NT2/D1 (cell line): ENCODE data around the gene LGI4.

Experiments
- DNase-seq: peaks from one replicate; pipeline ENCODE4 v3.0.0-alpha.2; 2011; ENCODE audit warnings: low read depth, low spot score
- H3K27me3 ChIP-seq: 2 replicates; pipeline ENCODE4 v1.6.0; 2011; ENCODE audit warnings: mild to moderate bottlenecking; ENCODE audit not compliant: insufficient read length, insufficient read depth
- H3K36me3 ChIP-seq: 2 replicates; pipeline ENCODE4 v1.6.1; 2011; ENCODE audit warnings: mild to moderate bottlenecking, low read length, mixed read lengths; ENCODE audit not compliant: insufficient read depth, insufficient read length
- H3K4me1 ChIP-seq: 2 replicates; pipeline ENCODE4 v1.5.1; 2011; ENCODE audit not compliant: insufficient read depth, insufficient read length
- H3K4me3 ChIP-seq: 2 replicates; pipeline ENCODE4 v1.5.1; 2011; ENCODE audit warnings: low read depth; ENCODE audit not compliant: insufficient read length
- H3K9ac ChIP-seq: 2 replicates; pipeline ENCODE4 v1.6.0; 2011; ENCODE audit warnings: low read depth; ENCODE audit not compliant: insufficient read length
- H3K9me3 ChIP-seq: 2 replicates; pipeline ENCODE4 v1.5.1; 2011; ENCODE audit warnings: mild to moderate bottlenecking, low read length; ENCODE audit not compliant: insufficient read depth
- SUZ12 ChIP-seq: IDR thresholded peaks from 2 replicates; pipeline ENCODE4 v1.6.1; 2011; ENCODE audit not compliant: insufficient read length, insufficient read depth; ENCODE audit errors: extremely low read depth
- YY1 ChIP-seq: IDR thresholded peaks from 2 replicates; pipeline ENCODE4 v1.6.1; 2011; ENCODE audit not compliant: insufficient read length, insufficient read depth
- ZNF274 ChIP-seq: IDR thresholded peaks from 2 replicates; pipeline ENCODE4 v1.6.1; 2011; ENCODE audit warnings: mild to moderate bottlenecking, low read depth, low read length

LGI4 gene

DNA sequence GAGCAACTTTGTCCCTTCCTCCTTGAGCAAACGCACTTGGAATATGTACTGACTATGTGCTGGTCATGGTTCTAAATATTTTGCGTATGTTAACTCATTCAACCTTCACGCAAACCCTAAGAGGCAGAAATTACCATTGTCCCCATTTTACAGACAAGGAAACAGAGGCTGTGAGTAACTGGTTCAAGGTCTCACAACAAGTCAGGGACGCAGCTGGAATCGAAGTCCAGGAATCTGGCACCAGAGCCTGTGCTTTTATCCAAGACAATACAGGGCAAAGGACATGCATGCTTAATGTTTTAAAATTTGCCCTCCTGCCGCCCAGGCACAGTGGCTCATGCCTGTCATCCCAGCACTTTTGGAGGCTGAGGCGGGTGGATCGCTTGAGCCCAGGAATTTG lies 24.7 kb upstream of the LGI4 start:
- H3K27me3 ChIP-seq = no peaks in the 10 kb centered on the region
- TF ChIP-seq ZNF274 (no peak), SUZ12 (no peak), YY1 (no peak)
- H3K36me3 ChIP-seq = peaks cover 75% of the 10 kb centered on the region
- DNase-seq = no peak
- H3K4me1 ChIP-seq = no peaks in the 10 kb centered on the region
- H3K4me3 ChIP-seq = no peak overlapping the region
- peaks cover 32% of the 10 kb centered on the region for H3K9me3 ChIP-seq
- no peak overlapping the region for H3K9ac ChIP-seq

GRCh38 chr19:35157431-35157830 lies 22.6 kb upstream of the LGI4 start:
- Histone ChIP-seq H3K9me3 (peaks cover 15% of the 10 kb centered on the region; the same call in 1 of the 2 replicates), H3K27me3 (peaks cover 11% of the 10 kb centered on the region), H3K4me1 (peaks cover 6% of the 10 kb centered on the region), H3K36me3 (peaks cover 60% of the 10 kb centered on the region), H3K4me3 (no peak overlapping the region), H3K9ac (no peak overlapping the region)
- TF ChIP-seq ZNF274 (no peak), YY1 (no peak), SUZ12 (no peak)
- no peak for DNase-seq

GRCh38 chr19:35156673-35157014 lies 21.8 kb upstream of the LGI4 start:
- no peak overlapping the region for H3K9ac ChIP-seq
- peaks cover 11% of the 10 kb centered on the region for H3K27me3 ChIP-seq
- TF ChIP-seq SUZ12 = no peak
- no peak for TF ChIP-seq ZNF274
- TF ChIP-seq YY1 = no peak
- peaks cover 52% of the 10 kb centered on the region for H3K36me3 ChIP-seq
- H3K9me3 ChIP-seq = peaks cover 9% of the 10 kb centered on the region; the same call in 1 of the 2 replicates
- no peak for DNase-seq
- H3K4me1 ChIP-seq = peaks cover 6% of the 10 kb centered on the region
- no peak overlapping the region for H3K4me3 ChIP-seq

DNA sequence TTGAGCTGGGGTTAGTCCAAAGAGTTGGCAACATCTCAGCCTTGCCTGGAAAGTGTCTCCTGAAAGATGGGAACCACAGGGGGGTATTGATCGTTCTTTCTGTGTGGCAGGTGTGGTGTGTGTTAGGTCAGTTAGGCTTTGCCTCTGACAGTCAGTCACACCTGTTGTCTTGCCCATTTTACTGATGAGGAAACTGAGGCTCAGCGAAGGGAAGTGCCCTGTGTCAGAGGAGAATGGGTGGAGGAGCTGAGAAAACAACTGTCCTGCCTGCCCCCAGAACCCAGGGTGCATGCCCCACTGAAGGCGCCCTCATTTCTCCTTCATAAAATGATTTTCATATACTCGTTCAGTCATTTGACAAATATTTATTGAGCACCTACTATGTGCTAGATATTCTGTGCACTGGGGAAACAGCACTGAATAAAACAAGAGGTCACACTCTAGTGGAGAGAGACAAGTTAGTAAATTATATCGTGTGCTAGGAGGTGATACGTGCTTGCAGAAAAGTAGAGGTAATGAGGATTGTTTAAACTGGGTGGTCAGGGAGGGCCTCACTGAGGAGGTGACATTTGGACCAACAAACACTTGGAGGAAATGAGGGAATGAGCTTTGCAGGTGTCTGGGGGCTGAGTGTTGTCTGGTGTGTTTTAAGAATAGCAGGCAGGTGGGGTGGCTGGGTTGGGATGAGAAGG lies 21.3 kb upstream of the LGI4 start:
- peaks cover 47% of the 10 kb centered on the region for H3K36me3 ChIP-seq
- H3K27me3 ChIP-seq = peaks cover 11% of the 10 kb centered on the region
- TF ChIP-seq YY1 (no peak), ZNF274 (no peak), SUZ12 (no peak)
- H3K9ac ChIP-seq = no peak overlapping the region
- H3K9me3 ChIP-seq = peaks cover 4% of the 10 kb centered on the region; the same call in 1 of the 2 replicates
- no peak overlapping the region for H3K4me3 ChIP-seq
- DNase-seq = no peak
- peaks cover 10% of the 10 kb centered on the region for H3K4me1 ChIP-seq

DNA sequence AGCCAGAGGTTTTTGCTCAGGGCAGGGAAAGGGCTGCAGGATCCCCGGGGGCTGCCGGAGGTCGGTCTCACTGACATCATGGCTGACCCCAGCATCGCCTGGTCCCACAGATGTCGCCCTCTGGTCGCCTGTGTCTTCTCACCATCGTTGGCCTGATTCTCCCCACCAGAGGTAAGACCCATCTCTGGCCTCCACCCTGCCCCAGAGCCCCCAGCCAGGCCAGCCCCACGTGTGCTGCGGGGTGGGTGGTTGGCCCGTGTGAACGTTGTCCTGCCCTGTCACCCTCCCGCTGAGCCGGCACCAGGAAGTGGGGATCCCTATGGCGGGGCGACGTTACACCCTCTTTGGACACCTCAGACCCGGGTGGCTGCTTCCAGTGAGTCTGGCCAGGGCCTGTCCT lies 20.6 kb upstream of the LGI4 start:
- Histone ChIP-seq H3K9ac (peak overlapping the region; percentile 79), H3K36me3 (peaks cover 40% of the 10 kb centered on the region), H3K9me3 (no peaks in the 10 kb centered on the region), H3K4me1 (peaks cover 13% of the 10 kb centered on the region), H3K4me3 (peak overlapping the region; percentile 69), H3K27me3 (peaks cover 11% of the 10 kb centered on the region)
- no peak for DNase-seq
- TF ChIP-seq SUZ12 = no peak
- no peak for TF ChIP-seq YY1
- no peak for TF ChIP-seq ZNF274

GRCh38 chr19:35154525-35155406 lies 19.9 kb upstream of the LGI4 start, which contains the start of gene FXYD5:
FXYD5 (plus strand) TSS chr19:35154735; CDS start chr19:35155551, 816 bp downstream.
- peaks cover 34% of the 10 kb centered on the region for H3K36me3 ChIP-seq
- H3K4me1 ChIP-seq = peaks cover 13% of the 10 kb centered on the region
- H3K27me3 ChIP-seq = peaks cover 11% of the 10 kb centered on the region
- peak within 1 kb of the TSS; percentile 69 for H3K4me3 ChIP-seq
- DNase-seq = no peak
- no peaks in the 10 kb centered on the region for H3K9me3 ChIP-seq
- TF ChIP-seq SUZ12 (no peak), ZNF274 (no peak), YY1 (no peak)
- H3K9ac ChIP-seq = peak within 1 kb of the TSS; percentile 79
